ENCODE results near the gene AFF3.

DNA sequence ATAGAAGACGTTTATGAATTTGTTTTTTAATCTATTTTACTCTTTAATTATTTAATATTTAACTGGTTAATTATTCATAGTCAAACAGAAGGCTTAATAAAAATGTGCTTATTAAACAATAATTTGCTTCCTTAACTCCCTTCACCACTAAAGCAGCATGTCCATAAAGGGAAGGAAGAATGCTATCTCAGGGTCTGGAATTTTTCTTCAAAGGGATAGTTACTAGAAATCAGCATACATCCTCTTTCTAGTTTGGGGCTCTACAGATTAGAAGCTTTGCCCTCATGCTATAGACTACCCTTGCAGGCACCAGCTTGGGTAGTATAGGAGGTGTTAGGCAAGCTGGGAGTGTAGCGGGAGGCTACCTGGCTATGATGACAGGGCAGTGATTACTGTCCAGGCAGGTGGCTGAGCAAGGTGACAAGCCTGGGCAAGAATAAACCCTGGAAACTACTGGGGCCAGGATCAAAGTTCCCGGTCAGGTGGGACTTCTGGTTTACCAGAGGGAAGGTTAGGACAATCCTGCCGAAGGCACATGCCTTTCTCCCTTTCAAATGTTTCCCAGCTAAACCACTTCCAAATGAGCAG is 376.6 kb downstream of the AFF3 start:
- TF ChIP-seq POLR2A (IDR thresholded peaks at IDR 0.05; ENCODE audit: insufficient read depth in 1 of 2, low read depth in 2 of 2, low read length in 2 of 2) (no peak), IKZF1 (IDR thresholded peaks at IDR 0.05) (no peak), TAF1 (CRISPR knock-in tag; IDR thresholded peaks at IDR 0.05) (no peak)

Data from HepG2 (cell line).